SU-DHL-6 (cell line): ENCODE data around the gene PTGES.
"Not testable (repeated sequence)": the region's sequence is repeated elsewhere in the genome, so short reads cannot be mapped to it uniquely, and the experiment has no call there.

Source experiments
- H2AFZ ChIP-seq: fragments of 200-600 bp; sonication (generic); 2 replicates; pipeline ENCODE4 v1.6.1; 2014; ENCODE audit warnings: low read depth, mild to moderate bottlenecking, moderate library complexity, mixed read lengths, antibody characterized with exemption, low read length; ENCODE audit not compliant: severe bottlenecking
- H3F3A ChIP-seq: fragments of 200-600 bp; shearing (Covaris generic); 2 replicates; pipeline ENCODE4 v1.6.0; 2016; ENCODE audit warnings: antibody characterized with exemption, mild to moderate bottlenecking; ENCODE audit not compliant: insufficient read depth
- H3K27ac ChIP-seq: fragments of 200-600 bp; sonication (generic); 2 replicates; pipeline ENCODE4 v1.5.1; 2016; ENCODE audit warnings: low read depth, mild to moderate bottlenecking, low read length, moderate library complexity, mixed read lengths
- H3K27me3 ChIP-seq: fragments of 200-600 bp; sonication (generic), shearing (Covaris generic); 2 replicates; pipeline ENCODE4 v1.6.0; 2014; ENCODE audit warnings: mild to moderate bottlenecking, low read length
- H3K36me3 ChIP-seq: fragments of 200-600 bp; sonication (generic); 2 replicates; pipeline ENCODE4 v1.6.1; 2014; ENCODE audit warnings: mild to moderate bottlenecking, low read length, mixed read lengths
- H3K4me2 ChIP-seq: fragments of 300-600, 200-600 bp; shearing (Covaris generic), sonication (generic); 2 replicates; pipeline ENCODE4 v1.6.0; 2014; ENCODE audit warnings: low read length, low read depth, mild to moderate bottlenecking; ENCODE audit not compliant: poor library complexity, severe bottlenecking
- H3K4me3 ChIP-seq: fragments of 200-600 bp; sonication (generic); 2 replicates; pipeline ENCODE4 v1.5.1; 2014; ENCODE audit warnings: antibody characterized with exemption, low read length, mild to moderate bottlenecking, mixed read lengths; ENCODE audit not compliant: insufficient read depth, poor library complexity, severe bottlenecking
- H3K79me2 ChIP-seq: fragments of 200-600 bp; sonication (generic); 2 replicates; pipeline ENCODE4 v1.6.1; 2014; ENCODE audit warnings: mild to moderate bottlenecking, low read length, moderate library complexity; ENCODE audit not compliant: insufficient read depth
- H3K9ac ChIP-seq: fragments of 200-600 bp; sonication (generic); 2 replicates; pipeline ENCODE4 v1.7.0; 2014; ENCODE audit warnings: mild to moderate bottlenecking, low read length
- H3K9me2 ChIP-seq: fragments of 200-600 bp; sonication (generic); replicated peaks from 2 replicates; pipeline ENCODE4 v1.6.1; 2014; ENCODE audit warnings: low read length; ENCODE audit not compliant: insufficient read depth
- H3K9me3 ChIP-seq: fragments of 200-600 bp; sonication (generic); 2 replicates; pipeline ENCODE4 v1.6.1; 2014; ENCODE audit warnings: low read length, mixed read lengths; ENCODE audit not compliant: insufficient read depth
- H4K20me1 ChIP-seq: fragments of 200-600 bp; sonication (generic); 2 replicates; pipeline ENCODE4 v1.6.1; 2014; ENCODE audit warnings: low read depth, mild to moderate bottlenecking, antibody characterized with exemption, low read length, moderate library complexity, mixed read lengths
- CTCF ChIP-seq: fragments of 200-600 bp; sonication (generic); IDR thresholded peaks from one replicate; pipeline ENCODE4 v1.5.1; 2017; ENCODE audit warnings: antibody characterized with exemption, mild to moderate bottlenecking, low read length, moderate library complexity; ENCODE audit not compliant: insufficient read depth, poor library complexity, severe bottlenecking
- EZH2phosphoT487 ChIP-seq: fragments of 200-600 bp; sonication (generic), shearing (Covaris generic); conservative IDR thresholded peaks from 2 replicates; pipeline ENCODE4 v1.6.1; 2018; ENCODE audit warnings: mild to moderate bottlenecking, antibody characterized with exemption, low read length, moderate library complexity, mixed read lengths

The PTGES gene

GRCh38 chr9:129750013-129750638, 2.7 kb downstream of the PTGES start:
- TF ChIP-seq EZH2phosphoT487, result no peak
- no peak for TF ChIP-seq CTCF
- Histone ChIP-seq H3K79me2 (no peaks in the 10 kb centered on the region), H3K9me3 (no peaks in the 10 kb centered on the region), H3K4me2 (no peak overlapping the region), H3K9me2 (no peaks in the 10 kb centered on the region), H4K20me1 (no peaks in the 10 kb centered on the region), H2AFZ (no peak overlapping the region), H3F3A (no peaks in the 10 kb centered on the region), H3K9ac (no peak overlapping the region), H3K27me3 (no peaks in the 10 kb centered on the region), H3K4me3 (no peak overlapping the region), H3K36me3 (no peaks in the 10 kb centered on the region), H3K27ac (no peak overlapping the region)

- no peak overlapping the region for H3K4me2 ChIP-seq
- no peak overlapping the region for H3K9ac ChIP-seq
- no peaks in the 10 kb centered on the region for H3K36me3 ChIP-seq
- no peaks in the 10 kb centered on the region for H3K9me3 ChIP-seq
- H4K20me1 ChIP-seq, result no peaks in the 10 kb centered on the region
- no peaks in the 10 kb centered on the region for H3K9me2 ChIP-seq
- no peak overlapping the region for H2AFZ ChIP-seq
- no peak overlapping the region for H3K27ac ChIP-seq
- no peak overlapping the region for H3K4me3 ChIP-seq
- H3F3A ChIP-seq, result no peaks in the 10 kb centered on the region
- no peaks in the 10 kb centered on the region for H3K27me3 ChIP-seq
- TF ChIP-seq CTCF, result no peak
- TF ChIP-seq EZH2phosphoT487, result no peak
- no peaks in the 10 kb centered on the region for H3K79me2 ChIP-seq
Measured at GRCh38 chr9:129749575-129749974, 3.3 kb downstream of the PTGES start.

- H3F3A ChIP-seq, H3K27ac ChIP-seq, H3K36me3 ChIP-seq, H2AFZ ChIP-seq, H3K4me2 ChIP-seq, H3K79me2 ChIP-seq, H3K9me2 ChIP-seq, H3K9me3 ChIP-seq, H3K9ac ChIP-seq, H3K27me3 ChIP-seq, H3K4me3 ChIP-seq, H4K20me1 ChIP-seq: not testable (repeated sequence)
Measured at GRCh38 chr9:129749052-129749451, 3.8 kb downstream of the PTGES start.

GRCh38 chr9:129748249-129748648, 4.6 kb downstream of the PTGES start:
- H3F3A ChIP-seq, result no peaks in the 10 kb centered on the region
- no peaks in the 10 kb centered on the region for H3K27me3 ChIP-seq
- no peaks in the 10 kb centered on the region for H4K20me1 ChIP-seq
- no peak overlapping the region for H3K4me3 ChIP-seq
- TF ChIP-seq CTCF (no peak), EZH2phosphoT487 (no peak)
- H3K9me3 ChIP-seq, result no peaks in the 10 kb centered on the region
- H3K9me2 ChIP-seq, result no peaks in the 10 kb centered on the region
- no peak overlapping the region for H3K4me2 ChIP-seq
- H3K36me3 ChIP-seq, result no peaks in the 10 kb centered on the region
- H3K9ac ChIP-seq, result no peak overlapping the region
- H3K27ac ChIP-seq, result no peak overlapping the region
- no peak overlapping the region for H2AFZ ChIP-seq
- H3K79me2 ChIP-seq, result no peaks in the 10 kb centered on the region
